HUDEP-2 (cell line): ENCODE measurements around the gene EPHA10.
"Not testable (repeated sequence)": the region's sequence is repeated elsewhere in the genome, so short reads cannot be mapped to it uniquely, and the experiment has no call there.

Experiments used
- DNase-seq, 76 experiments: peaks; one replicate each; lab custom pipeline; 2025; ENCODE audit not compliant: unreplicated experiment in 76 of 76; lab: John Stamatoyannopoulos, UW

Gene EPHA10

DNA sequence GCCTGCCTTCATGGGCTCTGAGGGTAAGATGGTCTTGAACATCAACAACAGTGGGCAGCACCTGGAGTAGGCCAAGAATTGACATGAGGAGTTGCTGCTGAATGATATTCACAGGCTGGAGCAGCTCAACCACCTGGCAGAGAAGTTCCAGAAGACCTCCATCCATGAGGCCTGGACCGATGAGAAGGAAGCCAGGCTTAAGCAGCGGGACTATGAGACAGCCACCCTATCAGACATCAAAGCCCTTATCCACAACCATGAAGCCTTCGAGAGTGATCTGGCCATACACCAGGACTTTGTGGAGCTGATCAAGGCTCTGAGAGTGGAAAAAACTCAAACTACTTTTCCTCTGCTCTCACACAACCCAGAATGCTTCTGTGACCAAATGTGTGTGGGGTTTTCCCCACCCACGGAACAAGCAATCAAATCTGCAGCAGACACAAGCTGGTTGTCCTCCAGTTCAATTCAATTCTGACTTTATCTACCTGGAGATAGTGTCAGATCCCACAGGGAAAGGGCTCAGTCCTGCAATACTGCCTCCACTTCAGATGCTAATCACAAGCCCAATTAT, 12.1 kb upstream of the EPHA10 start:
- no peak for DNase-seq

DNA sequence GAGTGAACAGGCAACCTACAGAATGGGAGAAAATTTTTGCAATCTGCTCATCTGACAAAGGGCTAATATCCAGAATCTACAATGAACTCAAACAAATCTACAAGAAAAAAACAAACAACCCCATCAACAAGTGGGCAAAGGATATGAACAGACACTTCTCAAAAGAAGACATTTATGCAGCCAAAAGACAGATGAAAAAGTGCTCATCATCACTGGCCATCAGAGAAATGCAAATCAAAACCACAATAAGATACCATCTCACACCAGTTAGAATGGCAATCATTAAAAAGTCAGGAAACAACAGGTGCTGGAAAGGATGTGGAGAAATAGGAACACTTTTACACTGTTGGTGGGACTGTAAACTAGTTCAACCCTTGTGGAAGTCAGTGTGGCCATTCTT, 6.5 kb upstream of the EPHA10 start:
- not testable (repeated sequence) for DNase-seq

DNA sequence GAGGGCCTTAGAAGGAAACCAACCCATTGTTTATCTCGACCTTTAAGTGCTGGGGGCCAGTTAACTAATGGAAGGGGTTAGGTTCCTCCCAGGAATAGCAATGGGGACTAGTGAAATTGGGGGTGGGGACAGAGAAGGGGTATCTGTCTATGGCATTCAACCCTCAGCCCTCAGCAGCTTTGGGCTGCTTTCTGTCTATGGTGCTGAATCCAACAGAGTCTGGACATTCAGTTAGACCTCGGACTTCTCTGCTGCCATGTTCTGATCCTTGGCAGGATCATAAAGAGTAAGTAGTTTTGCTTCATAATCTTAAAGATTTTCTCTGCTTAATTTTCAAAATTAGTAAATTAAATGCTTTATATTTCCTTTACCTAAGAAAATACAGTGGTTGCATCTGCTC, 2.6 kb upstream of the EPHA10 start:
- DNase-seq: no peak

DNA sequence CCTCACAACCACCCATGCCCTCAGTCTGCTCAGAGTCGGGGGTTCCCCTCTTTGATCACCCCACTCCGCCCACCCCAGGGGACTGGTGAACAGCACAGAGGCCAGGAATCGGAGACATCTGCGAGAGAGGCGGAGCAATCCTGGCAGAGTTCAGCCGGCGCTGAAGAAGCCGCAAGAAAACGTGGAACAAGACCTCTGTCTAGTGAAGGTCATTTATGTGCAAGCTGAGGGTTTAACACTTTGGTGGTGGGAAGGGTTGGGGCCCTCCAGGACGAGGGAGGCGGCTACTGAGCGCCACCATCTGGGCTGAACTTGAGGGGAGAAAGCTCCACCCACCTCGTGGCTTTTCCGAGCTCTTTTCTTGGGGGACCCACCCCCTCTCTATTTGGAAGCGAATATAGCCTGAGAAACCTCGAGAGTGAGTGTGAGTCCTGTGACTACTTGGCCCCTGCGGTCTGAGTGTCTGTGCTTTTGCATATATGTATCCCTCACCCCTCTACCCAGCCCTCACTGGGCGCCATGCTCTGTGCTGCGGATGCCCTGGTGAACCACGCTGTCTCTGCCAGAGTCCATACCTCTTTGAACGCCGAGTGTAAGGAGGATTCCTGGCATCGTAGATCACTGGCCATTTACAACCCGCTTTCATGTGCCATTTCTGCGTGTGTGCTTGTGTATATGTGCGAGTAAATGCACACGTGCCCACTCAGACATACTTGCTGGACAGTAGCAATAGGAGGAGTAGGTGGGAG, 1.2 kb upstream of the EPHA10 start:
- DNase-seq: no peak

DNA sequence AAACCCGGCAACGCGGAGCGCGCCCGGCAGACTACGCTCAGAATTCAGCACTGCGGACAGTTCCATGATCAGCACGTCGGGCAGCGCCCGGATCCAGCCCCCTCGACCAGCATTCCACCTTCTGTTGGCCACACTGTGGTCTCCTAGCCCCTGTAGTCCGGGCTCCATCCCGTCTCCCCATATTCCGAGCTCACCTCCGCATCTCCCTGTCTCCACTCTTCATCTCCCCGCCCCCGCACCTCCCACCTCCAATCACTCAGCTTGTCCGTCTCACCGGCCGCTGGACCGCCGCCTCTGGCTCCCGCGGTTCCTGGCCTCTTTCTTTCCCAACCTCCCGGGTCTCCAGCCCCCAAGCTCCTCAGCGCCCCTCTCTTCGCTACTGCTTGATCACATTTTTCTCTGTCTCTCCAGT, 500 bp downstream of the EPHA10 start:
- DNase-seq: peak in 43 of 76 experiments; percentile 2 to 65 (median 27)

DNA sequence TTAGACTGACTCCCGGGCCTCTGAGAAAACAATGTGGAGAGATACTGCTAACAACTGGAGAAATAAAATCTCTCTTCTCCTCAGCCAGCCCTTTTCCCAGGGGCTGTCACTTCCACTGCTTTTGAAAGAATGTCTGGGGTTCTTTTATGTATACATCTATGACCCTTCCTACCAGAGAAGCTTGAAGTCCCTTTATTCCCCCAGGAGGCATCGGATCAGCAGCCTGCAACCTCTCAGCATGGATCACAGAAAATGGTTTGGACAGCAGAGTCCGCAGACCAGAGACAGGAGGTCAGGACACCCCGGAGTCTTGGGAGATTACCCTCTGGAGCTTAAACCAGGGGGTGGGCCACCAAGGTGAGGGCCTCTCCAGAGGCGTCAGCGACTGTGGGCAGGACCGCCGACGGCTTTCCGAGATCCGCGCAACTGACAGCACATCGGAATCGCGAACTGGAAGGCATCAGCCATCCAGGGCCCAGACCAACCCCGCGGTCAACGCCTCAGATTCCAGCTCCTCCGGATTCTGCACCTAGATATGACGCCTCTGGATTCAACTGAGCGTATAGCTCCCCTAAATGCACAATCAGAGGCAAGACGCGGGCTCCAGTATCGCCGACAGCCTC, 1.0 kb downstream of the EPHA10 start:
- no peak for DNase-seq

DNA sequence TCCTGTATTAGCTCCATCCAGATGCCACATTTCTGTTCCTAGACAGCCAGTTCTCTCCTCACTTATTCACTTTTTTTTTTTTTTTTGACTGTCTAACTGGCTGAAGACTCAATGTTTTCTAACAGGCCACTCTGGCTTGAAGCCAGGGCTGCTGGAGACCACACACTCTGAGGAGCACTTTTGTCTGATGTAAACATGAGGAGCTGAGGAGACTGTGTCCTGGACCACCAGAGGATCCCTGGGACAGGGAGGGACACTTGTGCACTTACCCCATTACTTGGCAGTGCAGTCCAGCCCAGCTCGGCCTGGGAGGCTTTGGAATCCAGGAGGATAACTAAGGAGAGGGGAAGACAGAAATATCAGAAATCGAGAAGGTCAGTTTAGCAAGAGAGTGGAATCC, 2.4 kb downstream of the EPHA10 start:
- no peak for DNase-seq

DNA sequence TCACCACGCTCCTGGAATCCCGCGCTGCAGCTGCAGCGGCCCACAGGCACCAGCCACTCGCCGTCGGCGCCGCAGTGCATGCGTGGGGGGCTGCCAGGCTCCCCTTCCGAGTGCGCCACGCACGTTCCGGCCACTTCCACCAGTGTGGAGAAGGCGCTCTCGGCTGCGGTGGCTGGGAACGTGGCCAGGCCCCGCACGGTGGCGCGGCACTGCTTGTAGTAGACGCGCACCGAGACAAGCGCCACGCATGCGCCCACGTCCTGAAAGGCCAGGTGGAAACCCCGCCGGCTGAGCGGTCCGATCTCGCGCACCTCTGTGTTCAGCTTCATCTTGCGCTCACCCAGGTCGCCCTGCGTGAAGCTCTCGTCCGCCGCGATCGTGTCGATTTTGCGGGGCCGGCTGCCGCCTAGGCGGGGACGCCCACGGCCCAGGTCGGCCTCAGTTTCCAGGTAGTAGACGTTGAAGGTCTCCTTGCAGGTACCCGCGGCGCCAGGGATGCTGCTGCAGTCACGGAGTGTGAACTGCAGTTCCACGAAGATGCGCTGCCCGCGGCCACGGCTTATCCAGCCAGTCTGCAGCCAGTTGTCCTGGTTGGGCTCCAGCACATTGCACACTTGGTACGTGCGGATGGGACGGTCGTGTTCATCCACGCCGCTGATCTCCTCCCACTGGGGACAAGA, 3.4 kb downstream of the EPHA10 start:
- no peak for DNase-seq

DNA sequence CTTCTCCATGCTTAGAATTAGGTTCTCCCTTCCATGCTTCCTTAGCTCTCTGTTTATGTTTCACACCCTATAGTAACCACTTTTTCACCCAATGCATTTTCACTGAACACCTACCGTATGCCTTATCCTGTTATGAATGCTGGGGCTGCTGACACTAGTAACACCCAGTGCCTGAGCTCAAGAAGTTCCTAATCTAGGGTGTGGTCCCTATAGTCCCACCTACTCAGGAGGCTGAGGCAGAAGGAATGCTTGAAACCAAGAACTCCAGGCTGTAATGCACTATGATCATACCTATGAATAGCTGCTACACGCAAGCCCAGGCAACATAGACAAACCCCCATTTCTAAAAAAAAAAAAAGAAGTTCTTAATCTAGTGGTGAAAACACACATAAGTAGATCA, 5.5 kb downstream of the EPHA10 start:
- DNase-seq: no peak

DNA sequence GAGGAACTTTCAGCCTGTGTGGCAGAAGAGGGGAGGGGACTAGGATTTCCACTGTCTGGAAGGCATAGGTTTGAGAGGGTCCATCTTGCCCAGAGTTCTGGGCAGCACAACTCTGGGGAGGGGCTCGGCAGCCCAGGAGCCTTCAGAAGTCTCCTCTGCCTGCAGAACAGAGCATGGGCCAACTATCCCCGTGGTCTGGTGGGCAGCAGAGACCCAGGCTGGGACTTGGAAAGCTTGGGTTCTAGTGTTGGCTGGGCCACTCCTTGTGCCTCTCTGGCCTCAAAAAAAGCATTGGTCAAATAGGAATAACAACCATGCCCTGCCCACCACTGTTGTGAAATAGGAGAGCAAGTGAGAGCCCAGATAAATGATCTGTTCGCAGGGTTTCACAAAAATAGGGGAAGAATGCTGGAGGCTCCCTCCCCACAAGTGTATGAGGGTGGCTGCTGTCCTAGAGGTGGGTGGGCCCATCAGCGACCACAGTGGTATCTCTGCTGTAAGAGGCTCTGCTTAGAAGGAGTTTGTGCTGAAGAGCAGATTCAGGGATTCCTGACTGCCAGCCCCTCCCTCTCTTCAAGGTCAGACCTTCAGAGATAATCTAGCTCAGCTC, 8.9 kb downstream of the EPHA10 start:
- DNase-seq: no peak

DNA sequence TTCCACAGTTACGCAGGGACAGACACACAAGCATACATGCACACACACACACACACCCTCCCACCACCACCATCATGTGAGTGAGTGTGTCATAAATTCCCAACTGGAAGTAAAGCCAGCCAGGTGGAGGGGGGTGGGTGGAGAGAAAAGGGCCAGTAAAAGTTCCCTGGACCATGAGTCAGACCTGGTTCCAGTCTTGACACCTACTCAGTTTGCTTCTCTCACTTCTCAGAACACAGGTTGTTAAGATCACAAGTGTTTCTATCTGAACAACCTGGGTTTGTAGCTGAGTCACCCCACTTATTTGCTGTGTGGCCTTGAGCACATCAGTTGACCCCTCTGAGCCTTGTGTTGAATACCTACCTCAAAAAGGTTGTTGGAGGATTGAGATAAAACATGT, 9.6 kb downstream of the EPHA10 start:
- DNase-seq: no peak

DNA sequence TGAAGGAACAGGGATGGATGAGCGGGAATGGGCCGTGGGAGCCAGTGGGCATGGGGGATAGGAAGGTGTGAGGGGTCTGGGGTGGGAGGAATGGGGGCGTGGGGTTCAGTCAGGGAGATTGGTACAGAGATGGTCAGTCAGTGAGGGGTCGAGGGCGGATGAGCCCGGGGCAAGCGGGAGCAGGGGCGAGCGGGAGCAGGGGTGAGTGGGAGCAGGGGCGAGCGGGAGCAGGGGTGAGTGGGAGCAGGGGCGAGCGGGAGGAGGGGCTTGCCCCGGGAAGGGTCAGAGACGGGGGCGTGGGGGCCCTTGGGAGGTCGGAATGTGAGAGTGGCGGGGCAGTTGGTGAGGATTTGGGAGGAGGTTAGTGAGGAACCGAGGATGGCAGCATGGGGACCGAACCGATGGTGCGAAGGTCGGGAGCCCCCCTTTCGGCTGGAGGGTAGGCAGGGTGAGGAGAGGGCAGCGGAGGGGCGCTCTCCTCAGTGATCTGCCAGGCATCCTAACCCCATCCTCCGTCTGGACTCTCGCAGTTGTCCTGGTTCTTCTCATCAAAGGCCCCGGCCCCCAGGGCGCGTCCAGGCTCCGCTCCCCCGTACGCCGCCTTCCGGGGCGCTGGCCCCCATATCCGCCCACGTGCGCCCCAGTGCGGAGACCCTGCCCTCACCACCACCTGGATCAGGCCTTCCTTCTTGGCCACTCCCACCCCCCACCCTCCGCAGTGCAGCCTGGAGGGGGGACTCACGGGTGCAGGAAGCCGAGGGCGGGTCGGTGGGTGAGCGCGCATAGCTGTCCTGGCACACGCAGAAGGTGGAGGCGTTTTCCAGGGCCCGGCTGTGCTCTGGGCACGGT, 11.2 kb downstream of the EPHA10 start:
- DNase-seq: no peak

DNA sequence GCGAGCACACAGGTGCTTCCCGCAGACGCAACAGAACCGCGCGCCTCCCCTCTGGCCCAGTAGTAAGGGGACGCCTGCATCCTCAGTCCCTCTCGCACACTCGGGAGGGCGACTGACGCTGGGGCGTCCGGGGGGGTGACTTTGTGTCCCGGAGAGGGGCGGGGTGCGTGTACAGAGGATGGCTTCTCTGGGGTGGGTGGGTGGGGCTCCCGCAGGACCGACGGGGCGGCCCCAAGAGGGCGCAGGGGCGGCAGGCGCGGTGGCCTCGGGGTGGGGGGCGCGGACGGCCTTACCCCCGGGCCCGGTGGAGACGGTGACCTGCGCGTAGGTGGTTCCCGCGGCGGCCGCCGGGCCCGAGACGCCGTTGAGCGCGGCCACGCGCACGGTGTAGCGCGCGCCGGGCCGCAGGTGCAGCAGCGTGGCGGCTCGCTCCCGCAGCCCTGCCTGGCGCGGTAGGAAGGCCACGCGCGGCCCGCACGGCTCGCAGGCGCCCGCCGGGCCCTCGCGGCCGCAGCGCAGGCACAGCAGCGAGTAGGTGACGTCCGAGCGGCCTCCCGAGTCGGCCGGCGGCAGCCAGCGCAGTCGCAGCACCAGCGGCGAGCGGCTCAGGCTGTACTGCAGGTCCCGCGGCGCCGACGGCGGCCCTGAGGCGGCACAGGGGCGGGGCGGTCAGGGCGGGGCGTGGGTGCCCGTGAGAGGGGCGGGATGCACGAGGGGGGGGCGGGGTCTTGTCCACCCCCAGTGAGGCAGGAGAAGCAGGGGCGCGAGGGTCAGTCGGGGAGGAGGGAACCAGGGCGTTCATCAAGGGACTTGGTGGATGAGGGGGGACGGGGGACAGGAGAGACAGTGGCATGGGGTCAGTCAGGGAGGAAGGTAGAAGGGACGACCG, 12.1 kb downstream of the EPHA10 start:
- DNase-seq: peak in 1 of 76 experiments; percentile 2

DNA sequence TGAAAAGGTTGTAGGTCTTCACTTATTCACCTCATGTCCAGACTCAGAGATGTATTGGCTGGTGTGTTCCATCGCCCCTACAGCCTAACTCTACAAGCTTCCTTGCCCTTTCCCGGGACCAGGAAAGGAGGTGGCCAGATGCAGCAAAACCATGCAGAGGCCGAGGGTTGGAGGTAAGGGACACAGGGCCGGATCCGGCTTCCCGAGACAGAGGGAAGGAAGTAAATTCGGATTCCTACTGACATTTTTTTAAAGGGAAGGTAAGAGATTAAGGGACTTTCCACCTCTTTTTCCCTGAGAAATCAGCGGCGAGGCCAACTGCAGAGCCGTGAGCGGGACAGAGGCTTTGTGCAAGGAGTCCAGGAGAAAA, 12.7 kb downstream of the EPHA10 start:
- DNase-seq: no peak

DNA sequence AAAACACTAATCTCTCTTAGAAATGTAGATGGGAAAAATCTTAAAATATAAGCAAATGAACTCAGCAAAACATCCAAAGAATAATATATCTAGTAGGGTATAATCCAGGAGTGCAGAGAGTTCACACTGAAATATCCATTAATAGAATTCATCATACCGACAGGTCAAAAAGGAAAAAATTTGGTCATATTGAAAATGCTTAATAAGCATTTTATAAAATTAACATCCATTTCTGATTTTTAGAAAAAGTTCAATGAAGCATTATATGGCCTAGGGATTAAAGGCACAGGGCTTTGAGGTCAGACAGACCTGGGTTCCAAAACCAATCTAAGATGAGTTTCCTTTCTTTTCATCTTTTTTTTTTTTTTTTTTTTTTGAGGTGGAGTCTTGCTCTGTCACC, 16.4 kb downstream of the EPHA10 start:
- DNase-seq: no peak

DNA sequence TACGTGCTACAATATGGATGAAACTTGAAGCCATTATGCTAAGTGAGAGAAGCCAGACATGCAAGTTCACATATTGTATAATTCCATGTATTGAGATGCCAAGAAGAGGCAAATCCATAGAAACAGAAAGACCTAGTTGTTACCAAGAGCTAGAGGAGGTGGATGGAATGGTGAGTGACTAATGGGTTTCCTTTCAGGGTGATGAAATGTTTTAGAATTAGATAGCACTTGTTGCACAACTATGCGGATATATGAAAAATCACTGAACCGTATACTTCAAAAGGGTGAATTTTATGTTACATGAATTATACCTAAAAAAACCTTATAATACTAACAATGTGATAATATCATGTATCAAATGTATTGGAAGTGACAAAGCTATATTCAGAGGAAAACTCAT, 18.1 kb downstream of the EPHA10 start:
- no peak for DNase-seq

DNA sequence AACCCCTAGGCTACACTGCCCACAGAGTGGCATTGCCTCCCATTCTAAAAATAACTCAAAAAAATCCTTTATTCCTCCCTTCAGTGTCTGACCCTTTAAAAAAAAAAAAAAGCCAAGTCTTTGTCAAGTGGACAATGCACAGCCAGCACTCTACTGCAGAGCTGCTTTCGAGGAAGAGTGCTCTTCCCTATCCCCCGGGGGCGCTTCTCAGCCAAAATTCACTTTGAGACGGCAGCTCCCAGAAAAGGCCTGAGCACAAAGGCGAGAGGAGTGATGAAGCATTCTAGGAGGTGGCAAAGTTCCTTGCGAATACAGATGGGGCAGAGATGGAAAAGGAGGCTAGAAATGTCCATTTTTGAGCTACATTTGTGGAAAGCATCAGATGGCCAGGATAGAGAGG, 23.3 kb downstream of the EPHA10 start:
- no peak for DNase-seq

DNA sequence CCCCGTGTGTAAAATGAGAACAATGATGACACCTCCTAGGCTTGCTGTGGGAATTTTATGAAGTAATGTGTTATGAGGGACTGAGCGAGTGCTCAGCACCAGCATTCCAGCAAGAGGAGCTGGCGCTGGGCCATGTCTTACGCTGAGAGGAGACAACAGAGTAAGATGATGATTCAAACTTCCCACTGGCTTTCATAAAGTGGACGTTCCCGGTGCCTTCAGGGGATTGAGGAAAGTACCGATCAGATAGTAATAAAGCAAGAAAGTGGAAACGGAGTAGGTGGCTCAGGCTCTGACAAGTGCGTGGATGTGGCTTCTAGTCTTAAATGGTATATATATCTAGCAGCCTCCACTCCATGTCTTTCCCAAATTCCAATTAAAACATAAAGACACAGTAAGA, 23.8 kb downstream of the EPHA10 start:
- no peak for DNase-seq

DNA sequence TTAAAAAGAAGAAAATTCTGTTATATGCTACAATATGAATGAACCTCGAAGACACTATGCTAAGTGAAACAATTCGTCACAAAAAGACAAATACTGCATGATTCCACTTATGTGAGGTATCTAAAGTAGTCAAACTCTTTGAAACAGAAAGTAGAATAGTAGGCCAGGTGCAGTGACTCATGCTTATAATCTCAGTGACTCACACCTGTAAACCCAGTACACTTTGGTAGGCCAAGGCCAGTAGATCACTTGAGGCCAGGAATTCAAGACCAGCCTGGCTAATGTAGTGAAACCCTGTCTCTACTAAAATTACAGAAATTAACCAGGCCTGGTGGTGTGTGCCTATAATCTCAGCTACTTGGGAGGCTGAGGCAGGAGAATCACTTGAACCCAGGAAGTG, 25.7 kb downstream of the EPHA10 start:
- DNase-seq: no peak
